ENCODE measurements around the gene PEX14.
"Not testable (repeated sequence)": the region's sequence is repeated elsewhere in the genome, so short reads cannot be mapped to it uniquely, and the experiment has no call there.

PEX14 gene

GRCh38 chr1:10494418-10494753, 19.6 kb downstream of the PEX14 start:
- DNase-seq (ENCODE audit: low read depth in 1 of 2, low spot score in 1 of 2): no peak

- peak; percentile 68 to 73 for DNase-seq (ENCODE audit: low read depth in 1 of 2, low spot score in 1 of 2)
Observed at GRCh38 chr1:10494754-10495474, 20.2 kb downstream of the PEX14 start.

- no peak for DNase-seq (ENCODE audit: low read depth in 1 of 2, low spot score in 1 of 2)
Observed at GRCh38 chr1:10495475-10495817, 20.7 kb downstream of the PEX14 start.

- DNase-seq (ENCODE audit: low read depth in 1 of 2, low spot score in 1 of 2): no peak
Observed at GRCh38 chr1:10495952-10496351, 21.2 kb downstream of the PEX14 start.

- no peak for DNase-seq (ENCODE audit: low read depth in 1 of 2, low spot score in 1 of 2)
Observed at GRCh38 chr1:10497109-10497508, 22.4 kb downstream of the PEX14 start.

- DNase-seq (ENCODE audit: low read depth in 1 of 2, low spot score in 1 of 2): no peak
Observed at GRCh38 chr1:10498231-10498630, 23.5 kb downstream of the PEX14 start.

GRCh38 chr1:10502206-10502605, 27.5 kb downstream of the PEX14 start:
- DNase-seq (ENCODE audit: low read depth in 1 of 2, low spot score in 1 of 2): no peak

GRCh38 chr1:10504249-10504648, 29.5 kb downstream of the PEX14 start:
- DNase-seq (ENCODE audit: low read depth in 1 of 2, low spot score in 1 of 2): no peak

- DNase-seq (ENCODE audit: low read depth in 1 of 2, low spot score in 1 of 2): not testable (repeated sequence)
Observed at GRCh38 chr1:10506046-10506676, 31.4 kb downstream of the PEX14 start.

GRCh38 chr1:10506677-10507047, 31.9 kb downstream of the PEX14 start:
- DNase-seq (ENCODE audit: low read depth in 1 of 2, low spot score in 1 of 2): no peak

GRCh38 chr1:10507111-10507879, 32.5 kb downstream of the PEX14 start:
- DNase-seq (ENCODE audit: low read depth in 1 of 2, low spot score in 1 of 2): peak in 1 of 2 donors; percentile 29

- DNase-seq (ENCODE audit: low read depth in 1 of 2, low spot score in 1 of 2): no peak
Observed at GRCh38 chr1:10508511-10508951, 33.8 kb downstream of the PEX14 start.

GRCh38 chr1:10509809-10510509, 35.2 kb downstream of the PEX14 start:
- no peak for DNase-seq (ENCODE audit: low read depth in 1 of 2, low spot score in 1 of 2)

- peak; percentile 55 to 83 for DNase-seq (ENCODE audit: low read depth in 1 of 2, low spot score in 1 of 2)
Observed at GRCh38 chr1:10510520-10511493, 36.1 kb downstream of the PEX14 start.

- DNase-seq (ENCODE audit: low read depth in 1 of 2, low spot score in 1 of 2): no peak
Observed at GRCh38 chr1:10511494-10511885, 36.7 kb downstream of the PEX14 start.

GRCh38 chr1:10513199-10513598, 38.4 kb downstream of the PEX14 start:
- no peak for DNase-seq (ENCODE audit: low read depth in 1 of 2, low spot score in 1 of 2)

GRCh38 chr1:10514490-10515235, 39.9 kb downstream of the PEX14 start:
- DNase-seq (ENCODE audit: low read depth in 1 of 2, low spot score in 1 of 2): no peak

GRCh38 chr1:10515301-10515975, 40.7 kb downstream of the PEX14 start:
- DNase-seq (ENCODE audit: low read depth in 1 of 2, low spot score in 1 of 2): no peak

Measured in activated CD4-positive, alpha-beta T cell treated with anti-CD3 and anti-CD28 coated beads, Interleukin-2, amount 50 U/mL, for 24 hours (primary cell).